Activated CD4-positive, alpha-beta memory T cell treated with anti-CD3 and anti-CD28 coated beads, Interleukin-2, amount 10 ng/mL, durations not matched to agents 7 days and 5 days (primary cell): ENCODE measurements around the gene IL18R1. TPM values are rescaled to one million over a fixed set of nuclear protein-coding genes. Genes with fewer than 3 reads are reported as not detected.

Source experiments
- CTCF ChIA-PET: fragments of 350-600 bp; sonication (Branson Sonifier 250); formaldehyde crosslinking; loops from one replicate; lab custom pipeline; 2021; ENCODE audit warnings: antibody characterized with exemption, inconsistent platforms; lab: Charles Lee
- POLR2A ChIA-PET: fragments of 350-600 bp; sonication (Branson Sonifier 250); formaldehyde crosslinking; loops from one replicate; lab custom pipeline; 2021; ENCODE audit warnings: antibody characterized with exemption; lab: Charles Lee
- DNase-seq: peaks from one replicate; pipeline ENCODE4 v3.0.0-alpha.2; 2020
- H3K27ac Mint-ChIP-seq: one replicate; pipeline ENCODE4 v1.8.0; 2021; ENCODE audit warnings: mild to moderate bottlenecking, mixed read lengths
- H3K27me3 Mint-ChIP-seq: one replicate; pipeline ENCODE4 v1.8.0; 2021; ENCODE audit warnings: mixed read lengths
- H3K36me3 Mint-ChIP-seq: one replicate; pipeline ENCODE4 v1.8.0; 2021; ENCODE audit warnings: low read depth, mixed read lengths
- H3K4me1 Mint-ChIP-seq: one replicate; pipeline ENCODE4 v1.8.0; 2021; ENCODE audit warnings: mixed read lengths
- H3K4me3 Mint-ChIP-seq: one replicate; pipeline ENCODE4 v1.8.0; 2021; ENCODE audit warnings: mild to moderate bottlenecking, mixed read lengths
- H3K9me3 Mint-ChIP-seq: one replicate; pipeline ENCODE4 v1.8.0; 2021; ENCODE audit warnings: mixed read lengths
- total RNA-seq, 2 experiments: library from RNA; stranded (reverse); gene quantifications; one replicate each; pipeline ENCODE4 v1.2.3, GENCODE V29; 2021

IL18R1 gene
- total RNA-seq, 2 experiments from 2014 or later: 22.8 to 24.0 TPM

- H3K27me3 Mint-ChIP-seq: peaks cover 2% of the 10 kb centered on the region
- H3K4me1 Mint-ChIP-seq: peaks cover 60% of the 10 kb centered on the region
- peaks cover 9% of the 10 kb centered on the region for H3K9me3 Mint-ChIP-seq
- H3K4me3 Mint-ChIP-seq: peak overlapping the region; percentile 21
- peaks cover 44% of the 10 kb centered on the region for H3K36me3 Mint-ChIP-seq
- ChIA-PET CTCF (interaction anchor here (1.9 kb wide), 1 partner anchor 73 kb away, joined by 4 read pairs; the partner anchor contains the start of gene IL18R1), POLR2A (interaction anchor here (2.4 kb wide), 1 partner anchor 10 kb away, joined by 8 read pairs; no protein-coding TSS in a partner anchor)
- DNase-seq: no peak
- H3K27ac Mint-ChIP-seq: peak overlapping the region; percentile 27
Measured at GRCh38 chr2:102428573-102428972, 73.0 kb downstream of the IL18R1 start.

GRCh38 chr2:102432386-102432785 is 76.8 kb downstream of the IL18R1 start:
- H3K27ac Mint-ChIP-seq: no peak overlapping the region
- DNase-seq: no peak
- peaks cover 2% of the 10 kb centered on the region for H3K27me3 Mint-ChIP-seq
- peaks cover 51% of the 10 kb centered on the region for H3K4me1 Mint-ChIP-seq
- H3K4me3 Mint-ChIP-seq: no peak overlapping the region
- peaks cover 30% of the 10 kb centered on the region for H3K36me3 Mint-ChIP-seq
- H3K9me3 Mint-ChIP-seq: peaks cover 9% of the 10 kb centered on the region
- ChIA-PET CTCF (interaction anchor here (0.8 kb wide), 1 partner anchor 10 kb away, joined by 3 read pairs; no protein-coding TSS in a partner anchor), POLR2A (no interaction called here)

- peaks cover 21% of the 10 kb centered on the region for H3K36me3 Mint-ChIP-seq
- no peaks in the 10 kb centered on the region for H3K27me3 Mint-ChIP-seq
- no peak overlapping the region for H3K27ac Mint-ChIP-seq
- H3K4me3 Mint-ChIP-seq: no peak overlapping the region
- DNase-seq: no peak
- CTCF ChIA-PET: interaction anchor here (1.2 to 1.9 kb wide), 3 partner anchors 14 to 435 kb away, joined by 3 to 7 read pairs (median 5); no protein-coding TSS in a partner anchor
- H3K9me3 Mint-ChIP-seq: peaks cover 9% of the 10 kb centered on the region
- H3K4me1 Mint-ChIP-seq: peaks cover 42% of the 10 kb centered on the region
- POLR2A ChIA-PET: no interaction called here
Measured at GRCh38 chr2:102433973-102434654, 78.5 kb downstream of the IL18R1 start.

- no peak overlapping the region for H3K27ac Mint-ChIP-seq
- H3K9me3 Mint-ChIP-seq: peaks cover 9% of the 10 kb centered on the region
- H3K4me3 Mint-ChIP-seq: no peak overlapping the region
- CTCF ChIA-PET: interaction anchor here (1.5 to 1.9 kb wide), 2 partner anchors 15 to 194 kb away, joined by 5 to 7 read pairs; no protein-coding TSS in a partner anchor
- H3K36me3 Mint-ChIP-seq: peaks cover 16% of the 10 kb centered on the region
- no peak for DNase-seq
- H3K4me1 Mint-ChIP-seq: peaks cover 37% of the 10 kb centered on the region
- POLR2A ChIA-PET: interaction anchor here (0.9 kb wide), 1 partner anchor 16 kb away, joined by 3 read pairs; no protein-coding TSS in a partner anchor
- H3K27me3 Mint-ChIP-seq: no peaks in the 10 kb centered on the region
Measured at GRCh38 chr2:102434655-102435381, 79.2 kb downstream of the IL18R1 start.

GRCh38 chr2:102435741-102436140 is 80.1 kb downstream of the IL18R1 start:
- H3K27me3 Mint-ChIP-seq: no peaks in the 10 kb centered on the region
- peaks cover 12% of the 10 kb centered on the region for H3K36me3 Mint-ChIP-seq
- H3K4me1 Mint-ChIP-seq: peaks cover 30% of the 10 kb centered on the region
- ChIA-PET POLR2A (interaction anchor here (0.9 kb wide), 1 partner anchor 17 kb away, joined by 3 read pairs; no protein-coding TSS in a partner anchor), CTCF (interaction anchor here (1.6 to 1.9 kb wide), 2 partner anchors 195 to 430 kb away, joined by 3 to 7 read pairs; no protein-coding TSS in a partner anchor)
- H3K9me3 Mint-ChIP-seq: peaks cover 4% of the 10 kb centered on the region
- no peak for DNase-seq
- H3K4me3 Mint-ChIP-seq: no peak overlapping the region
- no peak overlapping the region for H3K27ac Mint-ChIP-seq

- ChIA-PET CTCF (interaction anchor here (1.6 kb wide), 1 partner anchor 430 kb away, joined by 3 read pairs; no protein-coding TSS in a partner anchor), POLR2A (interaction anchor here (0.8 kb wide), 1 partner anchor 18 kb away, joined by 3 read pairs; no protein-coding TSS in a partner anchor)
- Mint-ChIP-seq H3K27me3 (no peaks in the 10 kb centered on the region), H3K4me1 (peaks cover 26% of the 10 kb centered on the region), H3K27ac (no peak overlapping the region), H3K4me3 (no peak overlapping the region), H3K36me3 (peaks cover 10% of the 10 kb centered on the region), H3K9me3 (peaks cover 4% of the 10 kb centered on the region)
- no peak for DNase-seq
Measured at GRCh38 chr2:102436323-102436722, 80.7 kb downstream of the IL18R1 start.

- Mint-ChIP-seq H3K9me3 (peaks cover 4% of the 10 kb centered on the region), H3K36me3 (peaks cover 8% of the 10 kb centered on the region), H3K27me3 (no peaks in the 10 kb centered on the region), H3K4me1 (peaks cover 24% of the 10 kb centered on the region), H3K27ac (no peak overlapping the region), H3K4me3 (no peak overlapping the region)
- ChIA-PET CTCF (interaction anchor here (1.6 kb wide), 1 partner anchor 431 kb away, joined by 3 read pairs; no protein-coding TSS in a partner anchor), POLR2A (no interaction called here)
- DNase-seq: no peak
Measured at GRCh38 chr2:102437122-102437521, 81.5 kb downstream of the IL18R1 start.

DNA sequence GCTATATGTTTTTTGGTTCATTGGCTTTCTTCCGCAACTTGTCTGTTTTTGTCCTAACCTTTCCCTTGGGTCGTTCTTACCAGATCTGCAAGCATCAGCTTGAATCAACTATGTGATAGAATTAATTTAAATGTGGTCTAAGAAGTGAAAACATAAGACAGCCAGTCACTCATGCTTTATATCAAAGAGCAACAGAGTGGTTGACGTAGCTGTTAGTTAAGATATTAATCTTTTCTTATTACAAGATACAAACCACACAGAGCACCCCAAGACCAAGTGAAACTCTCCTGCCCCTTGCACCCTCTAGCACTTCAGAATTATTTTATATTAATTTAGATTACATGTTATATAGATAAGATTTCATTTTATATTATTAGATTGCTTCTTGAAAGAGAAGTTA is 82.5 kb downstream of the IL18R1 start:
- ChIA-PET POLR2A (no interaction called here), CTCF (interaction anchor here (1.0 kb wide), 1 partner anchor 11 kb away, joined by 3 read pairs; no protein-coding TSS in a partner anchor)
- H3K27me3 Mint-ChIP-seq: no peaks in the 10 kb centered on the region
- H3K36me3 Mint-ChIP-seq: peaks cover 4% of the 10 kb centered on the region
- no peak overlapping the region for H3K4me3 Mint-ChIP-seq
- H3K27ac Mint-ChIP-seq: no peak overlapping the region
- no peak for DNase-seq
- H3K4me1 Mint-ChIP-seq: peaks cover 26% of the 10 kb centered on the region
- no peaks in the 10 kb centered on the region for H3K9me3 Mint-ChIP-seq

- no peak for DNase-seq
- POLR2A ChIA-PET: no interaction called here
Measured at GRCh38 chr2:102438578-102438977, 83.0 kb downstream of the IL18R1 start.

DNA sequence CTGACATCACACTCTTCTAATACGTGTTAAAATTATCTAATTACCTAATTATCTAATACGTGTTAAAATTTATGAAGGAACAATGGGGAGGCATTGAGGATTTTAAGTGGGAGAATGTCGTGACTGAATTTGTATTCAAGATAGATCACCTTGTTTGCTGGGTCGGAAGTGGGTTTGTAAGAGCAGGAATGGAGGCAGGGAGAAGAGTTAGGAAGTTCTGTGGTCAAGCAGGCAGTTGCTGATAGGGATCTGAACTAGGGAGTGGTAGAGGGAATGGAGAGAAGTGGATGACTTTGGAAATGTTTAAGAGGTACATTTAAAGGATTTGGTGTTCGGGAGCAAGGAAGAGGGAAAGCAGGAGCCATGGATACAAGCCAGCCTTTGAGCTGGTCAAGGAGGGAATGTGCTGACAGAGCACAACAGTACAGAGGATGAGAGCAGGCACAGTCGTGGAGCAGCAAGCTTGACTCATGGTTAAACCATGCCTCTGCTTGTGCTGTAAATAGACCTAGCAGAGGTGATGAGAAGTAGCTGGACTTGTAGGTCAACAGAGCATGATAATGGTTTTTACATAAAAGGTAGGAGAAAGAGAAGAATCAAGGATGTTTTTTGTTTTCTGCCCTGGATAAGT is 83.6 kb downstream of the IL18R1 start:
- Mint-ChIP-seq H3K36me3 (peaks cover 4% of the 10 kb centered on the region), H3K4me1 (peaks cover 30% of the 10 kb centered on the region), H3K27me3 (no peaks in the 10 kb centered on the region), H3K9me3 (no peaks in the 10 kb centered on the region), H3K27ac (no peak overlapping the region), H3K4me3 (no peak overlapping the region)
- ChIA-PET POLR2A (no interaction called here), CTCF (interaction anchor here (1.0 kb wide), 1 partner anchor 419 kb away, joined by 4 read pairs; no protein-coding TSS in a partner anchor)
- DNase-seq: no peak

More at GRCh38 chr2:102438578-102438977, 83.0 kb downstream of the IL18R1 start:
- Mint-ChIP-seq H3K4me1 (peaks cover 30% of the 10 kb centered on the region), H3K36me3 (peaks cover 4% of the 10 kb centered on the region), H3K27ac (no peak overlapping the region), H3K27me3 (no peaks in the 10 kb centered on the region), H3K4me3 (no peak overlapping the region), H3K9me3 (no peaks in the 10 kb centered on the region)
- CTCF ChIA-PET: interaction anchor here (1.0 kb wide), 2 partner anchors 11 to 418 kb away, joined by 3 to 4 read pairs; no protein-coding TSS in a partner anchor

DNA sequence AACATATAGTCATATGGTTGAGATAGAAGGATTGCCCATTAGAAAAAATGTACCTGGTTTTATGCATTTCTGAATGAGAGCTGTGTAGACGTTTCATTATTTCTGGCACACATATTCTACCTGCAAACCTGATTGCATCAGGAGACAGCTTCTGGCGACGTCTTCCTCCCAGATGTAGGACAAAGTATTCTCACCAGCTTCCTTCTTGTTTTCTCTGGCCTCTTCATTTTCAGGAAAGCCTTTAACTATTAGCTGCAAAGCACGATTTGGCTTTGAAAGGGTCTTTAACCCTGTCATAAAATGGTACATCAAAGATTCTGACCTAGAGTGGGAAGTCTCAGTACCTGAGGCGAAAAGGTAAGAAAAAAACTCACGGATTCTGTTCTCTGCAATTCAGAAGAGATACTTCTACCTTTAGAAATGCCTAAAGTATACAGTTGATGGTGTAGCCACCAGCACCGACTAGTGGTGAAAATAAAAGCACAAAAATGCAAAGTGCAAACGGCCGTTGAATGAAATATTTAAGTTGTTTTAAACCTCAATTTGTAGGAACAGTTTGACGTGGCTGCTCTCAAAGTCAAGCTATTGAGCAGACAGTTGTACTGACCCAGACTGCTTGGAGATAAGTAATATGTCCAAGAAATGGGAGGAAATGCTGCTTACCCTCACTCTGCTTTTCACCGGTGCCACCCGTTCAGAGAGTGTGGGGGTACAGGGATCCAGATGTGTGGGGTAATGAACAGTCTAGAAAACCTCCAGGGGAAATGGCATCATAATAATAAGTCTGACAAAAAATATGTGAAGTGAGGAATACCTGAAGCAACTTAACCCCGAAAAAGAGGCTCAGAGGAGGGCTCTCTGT is 87.6 kb downstream of the IL18R1 start:
- POLR2A ChIA-PET: interaction anchor here (1.1 to 1.7 kb wide), 3 partner anchors 85 to 204 kb away, joined by 3 to 11 read pairs (median 5); no protein-coding TSS in a partner anchor
- no peak overlapping the region for H3K27ac Mint-ChIP-seq

More for the DNA sequence above, 87.6 kb downstream of the IL18R1 start:
- peak; percentile 53 for DNase-seq
- H3K9me3 Mint-ChIP-seq: no peaks in the 10 kb centered on the region
- H3K4me1 Mint-ChIP-seq: peaks cover 11% of the 10 kb centered on the region
- CTCF ChIA-PET: interaction anchor here (0.5 to 3.1 kb wide), 31 partner anchors 9 to 559 kb away, joined by 3 to 46 read pairs (median 4); partner anchors contain the start of gene IL18R1
- H3K36me3 Mint-ChIP-seq: no peaks in the 10 kb centered on the region
- H3K4me3 Mint-ChIP-seq: no peak overlapping the region
- H3K27me3 Mint-ChIP-seq: no peaks in the 10 kb centered on the region
